Panc1 (cell line): ENCODE data around the gene SGSM1. TPM values are rescaled to one million over a fixed set of nuclear protein-coding genes. Genes with fewer than 3 reads are reported as not detected.

Experiments used
- ATAC-seq: fragments of 200-7000 bp; cut with Tn5 transposase; 2 replicates; pipeline ENCODE4 v1.9.1; 2020; ENCODE audit warnings: mild to moderate bottlenecking, moderate library complexity
- BruUV-seq: library from RNA; stranded (reverse); fragments of 400-500 nt; replicated peaks from 2 replicates; lab custom pipeline; 2021; lab: Mats Ljungman, UMichigan
- CTCF ChIA-PET: fragments of 300-600 bp; sonication (Branson Sonifier 250); formaldehyde crosslinking; loops from one replicate; lab custom pipeline; 2022; ENCODE audit warnings: antibody characterized with exemption; lab: Charles Lee
- POLR2A ChIA-PET: fragments of 300-600 bp; sonication (Branson Sonifier 250); formaldehyde crosslinking; loops from one replicate; lab custom pipeline; 2022; ENCODE audit warnings: antibody characterized with exemption; lab: Charles Lee
- DNase-seq: peaks from one replicate; pipeline ENCODE4 v3.0.0-alpha.2; 2010; ENCODE audit warnings: low read depth, low spot score
- H3K27ac ChIP-seq: 2 replicates; pipeline ENCODE4 v1.5.1; 2011; ENCODE audit warnings: mild to moderate bottlenecking, low read length, inconsistent platforms
- H3K27me3 ChIP-seq: fragments of 200-500 bp; sonication (Bioruptor generic); 2 replicates; pipeline ENCODE4 v1.6.0; 2014; ENCODE audit warnings: low read length, inconsistent platforms; ENCODE audit not compliant: control insufficient read depth, insufficient read depth
- H3K36me3 ChIP-seq: fragments of 200-500 bp; sonication (Bioruptor generic); 2 replicates; pipeline ENCODE4 v1.5.1; 2014; ENCODE audit warnings: inconsistent platforms, mild to moderate bottlenecking, low read length, moderate library complexity; ENCODE audit not compliant: control insufficient read depth, insufficient read depth
- H3K4me1 ChIP-seq: 2 replicates; pipeline ENCODE4 v1.5.1; 2011; ENCODE audit warnings: inconsistent platforms, mild to moderate bottlenecking, low read length, moderate library complexity; ENCODE audit not compliant: control insufficient read depth, insufficient read depth
- H3K4me3 ChIP-seq, 2 experiments: 2 replicates each; pipeline ENCODE4 v1.5.1; 2011 to 2012; ENCODE audit warnings: low read depth in 2 of 2, low read length in 2 of 2, mild to moderate bottlenecking in 2 of 2, inconsistent platforms in 1 of 2, moderate library complexity in 1 of 2
- H3K9me3 ChIP-seq: fragments of 200-500 bp; sonication (Bioruptor generic); 2 replicates; pipeline ENCODE4 v1.5.1; 2014; ENCODE audit warnings: low read depth, mild to moderate bottlenecking, inconsistent platforms, low read length, moderate library complexity; ENCODE audit not compliant: control insufficient read depth, insufficient read depth
- CTCF ChIP-seq: fragments of 450-650 bp; IDR thresholded peaks from 2 replicates; pipeline ENCODE4 v1.5.1; 2017; ENCODE audit warnings: mild to moderate bottlenecking
- POLR2AphosphoS5 ChIP-seq: IDR thresholded peaks from 2 replicates; pipeline ENCODE4 v1.6.1; 2012; ENCODE audit warnings: mild to moderate bottlenecking, low read depth, low read length, moderate library complexity
- SIN3A ChIP-seq: IDR thresholded peaks from 2 replicates; pipeline ENCODE4 v1.6.1; 2012; ENCODE audit warnings: low read depth, mild to moderate bottlenecking, low read length, moderate library complexity, borderline replicate concordance; ENCODE audit not compliant: insufficient read depth
- TCF7L2 ChIP-seq: IDR thresholded peaks from 2 replicates; pipeline ENCODE4 v1.6.1; 2011; ENCODE audit warnings: mild to moderate bottlenecking, low read depth, low read length, inconsistent platforms
- in situ Hi-C: cut with HindIII; loops from 2 replicates; pipeline ENCODE4 v1.10.0; 2016; ENCODE audit warnings: low sequenced_read_pairs, low pct_unique_long_range_greater_than_20kb
- intact Hi-C: fragments of 100-400 bp; cut with micrococcal nuclease; formaldehyde crosslinking; loops from one replicate; pipeline ENCODE4 v1.10.0; 2022; ENCODE audit not compliant: unreplicated experiment
- total RNA-seq: library from RNA; stranded (reverse); gene quantifications from one replicate; pipeline ENCODE4 v1.2.1, GENCODE V29; 2021; ENCODE audit not compliant: unreplicated experiment
- TF ChIP-seq, protein P1 (sequence below), 2 experiments: IDR thresholded peaks; 2 replicates each; pipeline ENCODE4 v1.6.1; 2011 to 2012; ENCODE audit warnings: low read depth in 2 of 2, control low read depth in 1 of 2, low read length in 1 of 2, mild to moderate bottlenecking in 1 of 2, moderate library complexity in 1 of 2; ENCODE audit not compliant: insufficient read depth in 1 of 2

The SGSM1 gene
- total RNA-seq, 1 experiment from 2014 or later, result 1.6 TPM

DNA sequence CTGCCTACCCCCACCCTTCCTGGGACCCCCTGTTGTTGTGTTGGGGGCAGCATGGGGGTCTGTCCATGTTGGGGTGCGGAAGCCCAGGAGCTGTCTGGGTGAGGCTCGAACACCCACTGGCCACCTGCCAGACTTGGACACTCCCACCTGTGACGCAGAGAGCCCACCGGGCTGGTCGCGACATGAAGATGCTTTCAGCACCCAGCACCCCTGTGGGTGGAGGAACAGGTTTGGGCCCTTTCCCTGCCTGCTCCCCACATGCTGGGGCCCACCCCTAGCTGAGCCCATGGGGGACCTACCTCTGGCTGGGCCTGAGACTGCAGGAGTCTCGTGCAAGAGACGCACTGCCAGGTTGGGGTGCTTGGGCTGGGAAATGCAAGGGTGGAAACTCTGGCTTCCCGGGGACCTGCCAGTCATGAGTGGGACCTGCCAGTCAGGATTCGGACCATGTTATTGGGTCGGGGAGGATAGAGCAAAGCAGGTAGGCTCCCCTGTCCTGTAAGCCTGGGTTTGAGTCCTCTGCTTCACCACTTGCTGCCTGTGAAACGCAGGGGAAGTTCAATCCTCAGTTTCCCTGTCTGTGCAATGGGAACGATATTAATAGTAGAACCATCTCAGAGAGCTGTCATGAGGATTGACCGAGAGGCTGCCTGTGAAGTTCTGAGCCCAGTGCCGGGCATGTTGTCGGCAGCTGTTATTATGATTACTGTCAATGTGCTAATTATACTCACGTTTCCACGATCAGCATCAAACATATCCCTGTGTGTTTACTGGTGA, 170.6 kb downstream of the SGSM1 start:
- intact Hi-C loops (no loop called here), in situ Hi-C loops (no loop called here)
- ChIA-PET POLR2A (interaction anchor here (0.5 kb wide), 1 partner anchor 246 kb away, joined by 3 read pairs; no protein-coding TSS in a partner anchor), CTCF (no interaction called here)
- Histone ChIP-seq H3K27me3 (no peaks in the 10 kb centered on the region), H3K4me1 (peaks cover 38% of the 10 kb centered on the region), H3K27ac (peak overlapping the region; percentile 89), H3K4me3 (no peak overlapping the region), H3K9me3 (no peaks in the 10 kb centered on the region), H3K36me3 (no peaks in the 10 kb centered on the region)
- DNase-seq (no peak), ATAC-seq (no peak)
- no TSS peak for BruUV-seq
- TF ChIP-seq, protein P1, sequence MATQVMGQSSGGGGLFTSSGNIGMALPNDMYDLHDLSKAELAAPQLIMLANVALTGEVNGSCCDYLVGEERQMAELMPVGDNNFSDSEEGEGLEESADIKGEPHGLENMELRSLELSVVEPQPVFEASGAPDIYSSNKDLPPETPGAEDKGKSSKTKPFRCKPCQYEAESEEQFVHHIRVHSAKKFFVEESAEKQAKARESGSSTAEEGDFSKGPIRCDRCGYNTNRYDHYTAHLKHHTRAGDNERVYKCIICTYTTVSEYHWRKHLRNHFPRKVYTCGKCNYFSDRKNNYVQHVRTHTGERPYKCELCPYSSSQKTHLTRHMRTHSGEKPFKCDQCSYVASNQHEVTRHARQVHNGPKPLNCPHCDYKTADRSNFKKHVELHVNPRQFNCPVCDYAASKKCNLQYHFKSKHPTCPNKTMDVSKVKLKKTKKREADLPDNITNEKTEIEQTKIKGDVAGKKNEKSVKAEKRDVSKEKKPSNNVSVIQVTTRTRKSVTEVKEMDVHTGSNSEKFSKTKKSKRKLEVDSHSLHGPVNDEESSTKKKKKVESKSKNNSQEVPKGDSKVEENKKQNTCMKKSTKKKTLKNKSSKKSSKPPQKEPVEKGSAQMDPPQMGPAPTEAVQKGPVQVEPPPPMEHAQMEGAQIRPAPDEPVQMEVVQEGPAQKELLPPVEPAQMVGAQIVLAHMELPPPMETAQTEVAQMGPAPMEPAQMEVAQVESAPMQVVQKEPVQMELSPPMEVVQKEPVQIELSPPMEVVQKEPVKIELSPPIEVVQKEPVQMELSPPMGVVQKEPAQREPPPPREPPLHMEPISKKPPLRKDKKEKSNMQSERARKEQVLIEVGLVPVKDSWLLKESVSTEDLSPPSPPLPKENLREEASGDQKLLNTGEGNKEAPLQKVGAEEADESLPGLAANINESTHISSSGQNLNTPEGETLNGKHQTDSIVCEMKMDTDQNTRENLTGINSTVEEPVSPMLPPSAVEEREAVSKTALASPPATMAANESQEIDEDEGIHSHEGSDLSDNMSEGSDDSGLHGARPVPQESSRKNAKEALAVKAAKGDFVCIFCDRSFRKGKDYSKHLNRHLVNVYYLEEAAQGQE (IDR thresholded peaks at IDR 0.05; ENCODE audit: insufficient read depth in 1 of 2, low read depth in 2 of 2, low read length in 1 of 2), result no peak
- no peak for TF ChIP-seq TCF7L2
- TF ChIP-seq CTCF, result no peak
- TF ChIP-seq SIN3A, result no peak
- TF ChIP-seq POLR2AphosphoS5, result no peak

Other genes with a start within 250 kb of the SGSM1 start
- 4.1 TPM for gene LRRC75B, start 213.1 kb upstream of the SGSM1 start, total RNA-seq
- 2.6 TPM for gene GGT1, start 203.0 kb upstream of the SGSM1 start, total RNA-seq
- gene PIWIL3, start 31.5 kb upstream of the SGSM1 start, total RNA-seq, result not detected
- gene LHFPL7, start 140.5 kb downstream of the SGSM1 start, total RNA-seq, result not detected
- 48.1 TPM for gene KIAA1671, start 146.5 kb downstream of the SGSM1 start, total RNA-seq